ENCODE results near the gene NAA30. TPM values are rescaled to one million over a fixed set of nuclear protein-coding genes. Genes with fewer than 3 reads are reported as not detected.

NAA30 gene
- total RNA-seq, 4 donors from 2014 or later, result 11.4 to 16.6 (median 13.1) TPM

DNA sequence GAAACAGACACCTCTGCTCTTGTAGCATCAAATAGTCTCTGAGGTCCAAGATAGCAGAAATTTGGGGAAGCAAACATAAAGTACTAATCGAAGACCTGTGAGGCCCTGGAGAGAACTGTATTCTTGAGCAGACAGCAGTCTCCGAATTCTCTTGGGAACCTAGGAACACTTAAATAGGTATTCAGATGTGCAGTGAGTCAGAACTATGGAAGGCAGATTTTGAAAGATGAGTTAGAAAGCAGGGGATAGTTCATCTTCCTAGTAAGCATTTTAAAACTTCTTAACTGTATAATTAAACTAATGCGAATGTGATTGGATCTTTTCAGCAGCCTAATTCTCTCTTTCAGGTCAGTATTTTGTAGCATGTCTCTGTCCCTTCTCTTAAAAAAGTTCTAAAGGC, 30.6 kb downstream of the NAA30 start:
- TF ChIP-seq POLR2A (IDR thresholded peaks at IDR 0.05) (no peak), EP300 (IDR thresholded peaks at IDR 0.05) (no peak)
- TF ChIP-seq, protein P1, sequence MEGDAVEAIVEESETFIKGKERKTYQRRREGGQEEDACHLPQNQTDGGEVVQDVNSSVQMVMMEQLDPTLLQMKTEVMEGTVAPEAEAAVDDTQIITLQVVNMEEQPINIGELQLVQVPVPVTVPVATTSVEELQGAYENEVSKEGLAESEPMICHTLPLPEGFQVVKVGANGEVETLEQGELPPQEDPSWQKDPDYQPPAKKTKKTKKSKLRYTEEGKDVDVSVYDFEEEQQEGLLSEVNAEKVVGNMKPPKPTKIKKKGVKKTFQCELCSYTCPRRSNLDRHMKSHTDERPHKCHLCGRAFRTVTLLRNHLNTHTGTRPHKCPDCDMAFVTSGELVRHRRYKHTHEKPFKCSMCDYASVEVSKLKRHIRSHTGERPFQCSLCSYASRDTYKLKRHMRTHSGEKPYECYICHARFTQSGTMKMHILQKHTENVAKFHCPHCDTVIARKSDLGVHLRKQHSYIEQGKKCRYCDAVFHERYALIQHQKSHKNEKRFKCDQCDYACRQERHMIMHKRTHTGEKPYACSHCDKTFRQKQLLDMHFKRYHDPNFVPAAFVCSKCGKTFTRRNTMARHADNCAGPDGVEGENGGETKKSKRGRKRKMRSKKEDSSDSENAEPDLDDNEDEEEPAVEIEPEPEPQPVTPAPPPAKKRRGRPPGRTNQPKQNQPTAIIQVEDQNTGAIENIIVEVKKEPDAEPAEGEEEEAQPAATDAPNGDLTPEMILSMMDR (IDR thresholded peaks at IDR 0.05), result no peak
- Histone ChIP-seq H3K4me1 (no peaks in the 10 kb centered on the region), H3K27ac (no peak overlapping the region), H3K36me3 (no peaks in the 10 kb centered on the region), H3K4me3 (no peak overlapping the region), H3K27me3 (no peaks in the 10 kb centered on the region), H3K9me3 (no peaks in the 10 kb centered on the region)
- 91 to 95% methylated on average over 3 of the region's 3 CpGs for WGBS, 2 donors
- DNase-seq (ENCODE audit: low spot score in 2 of 2), result no peak

DNA sequence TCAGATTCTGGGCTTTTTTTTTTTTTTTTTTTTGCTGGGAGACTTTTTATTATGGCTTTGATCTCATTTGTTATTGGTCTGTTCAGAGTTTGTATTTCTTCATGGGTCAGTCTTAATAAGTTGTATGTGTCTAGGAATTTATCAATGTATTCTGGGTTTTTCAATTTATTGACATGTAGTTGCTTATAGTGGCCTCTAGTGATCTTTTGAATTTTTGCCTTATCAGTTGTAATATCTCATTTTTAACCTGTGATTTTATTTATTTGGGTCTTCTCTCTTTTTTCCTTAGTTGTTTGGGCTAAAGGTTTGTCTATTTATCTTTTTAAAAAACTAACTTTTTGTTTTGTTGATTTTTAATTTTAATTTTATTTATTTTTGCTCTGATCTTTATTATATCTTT, 45.5 kb downstream of the NAA30 start:
- DNase-seq (ENCODE audit: low spot score in 2 of 2), result no peak
- Histone ChIP-seq H3K36me3 (no peaks in the 10 kb centered on the region), H3K9me3 (peaks cover 0 to 18% (median 5%) of the 10 kb centered on the region in 4 donors), H3K4me1 (no peaks in the 10 kb centered on the region), H3K27ac (no peak overlapping the region), H3K27me3 (no peaks in the 10 kb centered on the region), H3K4me3 (no peak overlapping the region)
- TF ChIP-seq, protein P1 (IDR thresholded peaks at IDR 0.05), result no peak
- TF ChIP-seq POLR2A (IDR thresholded peaks at IDR 0.05), result no peak
- TF ChIP-seq EP300 (IDR thresholded peaks at IDR 0.05), result no peak

DNA sequence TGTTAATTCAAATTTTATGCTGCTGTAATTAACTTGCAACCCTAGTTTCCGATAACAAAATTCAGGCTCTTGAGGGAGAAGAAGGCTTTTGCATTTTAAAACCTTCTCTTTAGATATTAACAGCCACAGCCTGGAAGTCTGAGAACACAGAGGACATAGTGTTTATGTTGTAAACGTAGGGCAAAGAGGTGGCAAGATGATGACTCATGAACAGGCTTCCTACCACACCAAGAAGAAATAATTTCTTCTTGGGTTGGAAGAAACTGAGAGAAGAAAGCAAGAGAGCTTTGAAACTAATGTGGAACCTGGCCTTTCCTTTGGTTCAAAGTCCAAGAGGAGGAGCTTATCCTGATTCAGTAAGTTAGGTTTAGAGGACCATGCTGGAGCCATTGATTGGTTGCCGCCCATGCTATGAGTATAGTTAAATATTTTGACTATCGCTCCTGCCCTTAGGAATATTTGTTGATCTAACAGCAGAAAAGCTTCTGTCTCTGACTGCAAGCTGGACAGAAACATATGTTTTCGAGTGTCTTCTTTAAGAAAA, 71.5 kb downstream of the NAA30 start:
- Histone ChIP-seq H3K4me1 (no peaks in the 10 kb centered on the region), H3K9me3 (peaks cover 0 to 1% (median 0%) of the 10 kb centered on the region in 4 donors), H3K4me3 (no peak overlapping the region), H3K27ac (no peak overlapping the region), H3K36me3 (no peaks in the 10 kb centered on the region), H3K27me3 (no peaks in the 10 kb centered on the region)
- 77 to 78% methylated on average over 5 of the region's 5 CpGs for WGBS, 2 donors
- TF ChIP-seq EP300 (IDR thresholded peaks at IDR 0.05) (no peak), POLR2A (IDR thresholded peaks at IDR 0.05) (no peak)
- TF ChIP-seq, protein P1 (IDR thresholded peaks at IDR 0.05), result no peak
- no peak for DNase-seq (ENCODE audit: low spot score in 2 of 2)

DNA sequence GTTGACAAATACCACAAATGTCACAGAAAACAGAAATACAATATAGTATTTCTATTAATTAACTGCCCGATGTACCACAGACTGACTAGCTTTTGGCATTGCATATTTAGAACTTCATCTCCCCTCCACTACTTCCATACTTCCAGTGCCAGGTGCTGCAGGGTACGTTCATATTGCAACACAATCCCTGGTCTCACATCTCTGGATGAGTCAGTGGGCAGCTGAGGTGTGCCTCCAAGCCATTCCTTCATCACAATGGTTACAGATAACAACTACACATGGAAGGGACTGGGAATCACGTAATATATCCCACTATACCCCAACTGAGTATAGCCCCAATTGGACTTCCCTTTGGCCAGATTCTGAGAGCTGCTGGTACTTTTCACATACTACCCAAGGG, 72.2 kb downstream of the NAA30 start:
- H3K27ac ChIP-seq, result no peak overlapping the region
- no peak overlapping the region for H3K4me3 ChIP-seq
- no peaks in the 10 kb centered on the region for H3K36me3 ChIP-seq
- WGBS, 2 donors, result 91 to 94% methylated on average over 3 of the region's 3 CpGs
- no peak for DNase-seq (ENCODE audit: low spot score in 2 of 2)
- H3K9me3 ChIP-seq, result no peaks in the 10 kb centered on the region
- H3K4me1 ChIP-seq, result no peaks in the 10 kb centered on the region
- no peaks in the 10 kb centered on the region for H3K27me3 ChIP-seq
- TF ChIP-seq, protein P1 (IDR thresholded peaks at IDR 0.05), result no peak
- TF ChIP-seq EP300 (IDR thresholded peaks at IDR 0.05) (no peak), POLR2A (IDR thresholded peaks at IDR 0.05) (no peak)

DNA sequence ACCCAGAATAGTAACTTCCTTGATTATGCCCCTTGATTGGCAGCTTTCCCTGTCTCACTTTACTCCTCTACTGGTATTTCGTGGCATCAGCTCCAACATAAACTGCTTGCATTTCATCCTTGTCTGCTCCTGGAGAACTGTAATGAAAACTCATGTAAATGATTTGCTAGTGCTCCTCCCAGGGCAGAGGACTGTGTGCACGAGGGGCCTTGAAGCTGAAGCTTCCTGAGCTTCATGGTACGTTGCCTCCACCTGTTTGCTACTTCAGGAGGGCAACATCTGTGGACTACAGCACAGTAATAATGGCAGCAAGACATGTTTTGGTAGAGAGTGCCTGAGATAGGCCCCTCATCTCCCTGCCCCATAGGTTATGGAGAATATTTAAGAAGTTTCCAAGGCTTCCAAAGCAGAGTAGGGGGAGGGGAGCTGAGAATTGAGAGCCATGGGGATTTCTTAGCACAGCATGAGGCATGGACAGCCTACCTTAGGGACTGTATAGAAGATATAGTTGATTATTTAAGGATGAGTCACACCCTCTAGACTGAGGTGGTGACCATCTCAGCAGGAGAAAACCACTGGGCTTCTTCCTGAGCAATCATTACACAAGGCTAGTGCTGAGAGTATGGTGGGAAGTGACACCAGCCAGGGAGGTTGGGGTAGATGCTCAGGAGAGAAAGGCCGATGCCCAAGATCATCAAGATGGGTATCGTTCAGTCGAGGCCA, 73.8 kb downstream of the NAA30 start:
- TF ChIP-seq, protein P1 (IDR thresholded peaks at IDR 0.05), result no peak
- TF ChIP-seq EP300 (IDR thresholded peaks at IDR 0.05) (no peak), POLR2A (IDR thresholded peaks at IDR 0.05) (no peak)
- no peak overlapping the region for H3K4me3 ChIP-seq
- H3K27me3 ChIP-seq, result no peaks in the 10 kb centered on the region
- H3K4me1 ChIP-seq, result no peaks in the 10 kb centered on the region
- DNase-seq (ENCODE audit: low spot score in 2 of 2), result no peak
- H3K36me3 ChIP-seq, result no peaks in the 10 kb centered on the region
- 82 to 85% methylated on average over 6 of the region's 6 CpGs for WGBS, 2 donors
- H3K9me3 ChIP-seq, result no peaks in the 10 kb centered on the region
- H3K27ac ChIP-seq, result no peak overlapping the region

Data from tibial nerve (tissue), 4 donors.